Lower leg skin (tissue), 3 donors: ENCODE measurements around the gene FAM131A.

Experiments used
- POLR2A ChIP-seq, 2 donors: fragments of 450-650 bp; IDR thresholded peaks; one replicate each; pipeline ENCODE4 v1.6.1; 2016 to 2017; ENCODE audit warnings: antibody characterized with exemption in 2 of 2, mild to moderate bottlenecking in 1 of 2, moderate library complexity in 1 of 2
- TF ChIP-seq, protein P1 (sequence below), 3 donors: fragments of 450-650 bp; IDR thresholded peaks; one replicate each; pipeline ENCODE4 v1.5.1; 2016; ENCODE audit warnings: antibody characterized with exemption in 3 of 3, mild to moderate bottlenecking in 3 of 3, moderate library complexity in 2 of 3

DNA sequence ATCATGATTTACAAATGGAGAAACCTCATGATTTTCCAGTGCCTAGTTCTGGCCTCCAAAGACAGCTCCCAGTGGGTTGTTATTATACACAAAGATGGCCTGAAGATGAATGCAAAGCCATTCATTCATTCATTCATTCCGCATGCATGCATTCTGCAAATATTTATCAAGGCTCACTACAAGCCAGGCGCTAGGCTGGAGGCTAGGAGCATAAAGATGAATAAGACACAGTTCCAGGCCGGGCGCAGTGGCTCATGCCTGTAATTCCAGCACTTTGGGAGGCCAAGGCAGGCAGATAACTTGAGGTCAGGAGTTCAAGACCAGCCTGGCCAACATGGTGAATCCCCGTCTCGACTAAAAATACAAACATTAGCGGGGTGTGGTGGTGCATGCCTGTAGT is 40.8 kb upstream of the FAM131A start:
- TF ChIP-seq, protein P1, sequence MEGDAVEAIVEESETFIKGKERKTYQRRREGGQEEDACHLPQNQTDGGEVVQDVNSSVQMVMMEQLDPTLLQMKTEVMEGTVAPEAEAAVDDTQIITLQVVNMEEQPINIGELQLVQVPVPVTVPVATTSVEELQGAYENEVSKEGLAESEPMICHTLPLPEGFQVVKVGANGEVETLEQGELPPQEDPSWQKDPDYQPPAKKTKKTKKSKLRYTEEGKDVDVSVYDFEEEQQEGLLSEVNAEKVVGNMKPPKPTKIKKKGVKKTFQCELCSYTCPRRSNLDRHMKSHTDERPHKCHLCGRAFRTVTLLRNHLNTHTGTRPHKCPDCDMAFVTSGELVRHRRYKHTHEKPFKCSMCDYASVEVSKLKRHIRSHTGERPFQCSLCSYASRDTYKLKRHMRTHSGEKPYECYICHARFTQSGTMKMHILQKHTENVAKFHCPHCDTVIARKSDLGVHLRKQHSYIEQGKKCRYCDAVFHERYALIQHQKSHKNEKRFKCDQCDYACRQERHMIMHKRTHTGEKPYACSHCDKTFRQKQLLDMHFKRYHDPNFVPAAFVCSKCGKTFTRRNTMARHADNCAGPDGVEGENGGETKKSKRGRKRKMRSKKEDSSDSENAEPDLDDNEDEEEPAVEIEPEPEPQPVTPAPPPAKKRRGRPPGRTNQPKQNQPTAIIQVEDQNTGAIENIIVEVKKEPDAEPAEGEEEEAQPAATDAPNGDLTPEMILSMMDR (IDR thresholded peaks at IDR 0.05), result no peak
- no peak for TF ChIP-seq POLR2A (IDR thresholded peaks at IDR 0.05)
